Activated CD8-positive, alpha-beta memory T cell treated with anti-CD3 and anti-CD28 coated beads, Interleukin-2, amount 10 ng/mL, durations not matched to agents 7 days and 5 days (primary cell): ENCODE measurements around the gene NRL. TPM values are rescaled to one million over a fixed set of nuclear protein-coding genes. Genes with fewer than 3 reads are reported as not detected.

Experiments
- ATAC-seq: fragments of 150-1000 bp; cut with Tn5 transposase; one replicate; pipeline ENCODE4 v1.10.0; 2021; ENCODE audit warnings: moderate library complexity
- CTCF ChIA-PET: fragments of 350-600 bp; sonication (Branson Sonifier 250); formaldehyde crosslinking; loops from one replicate; lab custom pipeline; 2021; ENCODE audit warnings: antibody characterized with exemption; lab: Charles Lee
- DNase-seq: peaks from one replicate; pipeline ENCODE4 v3.0.0-alpha.2; 2020
- H3K27ac Mint-ChIP-seq: one replicate; pipeline ENCODE4 v1.8.0; 2021; ENCODE audit warnings: mild to moderate bottlenecking, mixed read lengths
- H3K27me3 Mint-ChIP-seq: one replicate; pipeline ENCODE4 v1.8.0; 2021; ENCODE audit warnings: mixed read lengths
- H3K36me3 Mint-ChIP-seq: one replicate; pipeline ENCODE4 v1.8.0; 2021; ENCODE audit warnings: mild to moderate bottlenecking, mixed read lengths
- H3K4me1 Mint-ChIP-seq: one replicate; pipeline ENCODE4 v1.8.0; 2021; ENCODE audit warnings: mixed read lengths
- H3K4me3 Mint-ChIP-seq: one replicate; pipeline ENCODE4 v1.8.0; 2021; ENCODE audit warnings: mild to moderate bottlenecking, moderate library complexity, mixed read lengths
- H3K9me3 Mint-ChIP-seq: one replicate; pipeline ENCODE4 v1.8.0; 2022; ENCODE audit warnings: low read depth, mixed read lengths
- total RNA-seq, 2 experiments: library from RNA; stranded (reverse); gene quantifications; one replicate each; pipeline ENCODE4 v1.2.3, GENCODE V29; 2021

The NRL gene
- total RNA-seq, 2 experiments from 2014 or later, result 2.6 to 3.2 TPM

DNA sequence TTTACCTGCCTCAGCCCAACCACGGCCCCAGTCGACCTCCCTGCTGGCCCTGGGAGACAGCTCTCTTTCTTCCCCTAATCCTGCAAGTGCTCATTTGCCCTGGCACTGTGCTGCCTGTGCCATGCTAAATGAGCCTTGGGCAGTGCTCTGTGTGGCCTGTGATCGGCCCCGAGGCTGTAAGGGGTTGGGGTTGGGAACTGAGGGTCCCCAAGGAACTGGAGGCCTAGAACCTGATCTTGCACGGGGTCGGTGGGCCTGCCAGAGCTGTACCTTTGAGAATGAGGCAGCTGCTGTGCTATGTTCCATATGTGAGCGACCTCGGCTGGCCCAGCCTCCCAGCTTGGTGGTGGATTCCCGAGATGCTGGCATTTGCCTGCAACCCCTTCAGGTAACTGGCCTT is 35.3 kb upstream of the NRL start:
- Mint-ChIP-seq H3K36me3 (peaks cover 68% of the 10 kb centered on the region), H3K4me1 (peaks cover 43% of the 10 kb centered on the region), H3K4me3 (no peak overlapping the region), H3K27ac (no peak overlapping the region), H3K27me3 (no peaks in the 10 kb centered on the region), H3K9me3 (no peaks in the 10 kb centered on the region)
- ATAC-seq (no peak), DNase-seq (no peak)
- CTCF ChIA-PET, result interaction anchor here (2.0 to 7.4 kb wide), 2 partner anchors 9 to 11 kb away, joined by 7 to 99 read pairs; partner anchors contain the start of genes EMC9 and IRF9

DNA sequence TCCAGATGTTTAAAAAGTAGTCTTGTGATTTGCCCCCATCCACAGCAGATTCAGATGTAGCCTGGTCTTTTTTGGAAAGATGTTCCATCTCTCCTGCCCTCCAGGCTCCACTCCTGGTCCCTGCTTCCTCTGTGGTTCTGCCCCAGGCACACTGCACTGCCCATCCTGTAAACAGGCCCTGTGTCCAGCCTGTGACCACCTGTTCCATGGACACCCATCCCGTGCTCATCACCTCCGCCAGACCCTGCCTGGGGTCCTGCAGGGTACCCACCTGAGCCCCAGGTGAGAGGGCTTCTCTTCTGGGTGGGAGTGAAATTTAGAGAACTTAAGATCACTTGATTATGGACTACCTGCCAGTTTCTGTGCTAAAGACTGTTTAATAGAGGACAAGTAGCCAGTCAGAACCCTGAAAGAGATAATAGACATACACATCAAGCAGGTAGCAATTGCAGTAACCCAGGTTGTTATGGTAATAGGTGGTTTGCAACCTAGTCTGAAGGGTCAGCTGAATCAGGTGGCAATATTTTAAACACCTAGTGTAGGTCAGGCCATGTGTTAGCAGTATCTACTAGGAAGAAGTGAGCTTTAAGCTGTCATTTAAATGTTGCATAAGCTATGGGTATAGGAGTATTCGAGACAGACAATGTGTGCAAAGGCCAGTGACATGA is 34.7 kb upstream of the NRL start:
- DNase-seq, result no peak
- Mint-ChIP-seq H3K4me3 (peak overlapping the region; percentile 3), H3K4me1 (peaks cover 47% of the 10 kb centered on the region), H3K36me3 (peaks cover 67% of the 10 kb centered on the region), H3K27me3 (no peaks in the 10 kb centered on the region), H3K9me3 (no peaks in the 10 kb centered on the region), H3K27ac (peak overlapping the region; percentile 15)
- CTCF ChIA-PET, result interaction anchor here (1.3 to 7.4 kb wide), 4 partner anchors 8 to 41 kb away, joined by 3 to 99 read pairs (median 20); partner anchors contain the start of genes EMC9, IRF9 and PSME1
- no peak for ATAC-seq

GRCh38 chr14:24147761-24148428 is 33.1 kb upstream of the NRL start:
- DNase-seq (no peak), ATAC-seq (no peak)
- Mint-ChIP-seq H3K36me3 (peaks cover 75% of the 10 kb centered on the region), H3K9me3 (no peaks in the 10 kb centered on the region), H3K4me3 (peak overlapping the region; percentile 94), H3K27me3 (no peaks in the 10 kb centered on the region), H3K27ac (peak overlapping the region; percentile 86), H3K4me1 (peaks cover 62% of the 10 kb centered on the region)
- CTCF ChIA-PET, result interaction anchor here (0.7 to 7.4 kb wide), 8 partner anchors 8 to 57 kb away, joined by 3 to 99 read pairs (median 6); partner anchors contain the start of genes DCAF11, IRF9, NRL and PSME1

DNA sequence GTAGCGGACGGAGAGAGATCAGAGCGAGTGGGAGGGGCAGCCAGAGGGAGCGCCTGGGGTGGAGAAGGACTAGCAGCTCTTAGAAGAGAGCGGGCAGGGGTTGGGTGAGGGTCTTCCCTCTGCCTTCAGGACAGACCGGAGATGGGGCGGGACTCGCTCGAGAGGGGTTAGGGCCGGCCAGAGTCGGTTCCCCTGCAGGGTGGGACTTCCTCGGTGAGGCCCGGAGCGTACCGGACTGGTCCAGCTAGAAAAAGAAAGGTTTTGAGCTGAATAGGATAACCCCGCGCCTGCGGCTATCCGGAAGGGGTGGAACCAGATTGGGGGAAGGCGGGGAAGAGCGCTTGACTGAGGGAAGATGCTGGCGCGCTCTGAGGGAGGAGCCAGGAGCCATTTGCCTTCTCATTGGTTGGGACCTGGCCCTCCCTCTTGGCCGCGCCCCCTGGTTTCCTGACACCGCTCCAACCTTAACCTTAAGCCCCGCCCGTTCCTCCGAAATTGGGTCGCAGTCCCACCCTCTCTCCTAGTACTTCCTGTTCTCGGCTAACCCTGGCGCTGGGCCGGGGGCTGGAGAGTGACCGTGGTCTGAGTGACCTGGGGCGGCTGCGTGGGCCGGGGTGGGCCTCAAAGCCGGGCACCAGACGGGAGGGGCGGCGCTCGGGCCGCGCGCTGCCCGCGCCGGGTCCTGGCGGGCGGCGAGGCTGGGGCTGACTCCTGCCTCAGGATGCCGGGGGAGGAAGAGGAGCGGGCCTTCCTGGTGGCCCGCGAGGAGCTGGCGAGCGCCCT is 32.4 kb upstream of the NRL start, which contains the start of gene RNF31:
TSS of gene RNF31 (plus strand) at position 521 of the 783 bp plus-strand sequence. CDS start at position 722, 201 bp downstream.
- no peaks in the 10 kb centered on the region for H3K27me3 Mint-ChIP-seq
- DNase-seq, result peak; percentile 99
- CTCF ChIA-PET, result interaction anchor here (0.7 to 7.4 kb wide), 11 partner anchors 9 to 95 kb away, joined by 3 to 99 read pairs (median 5); partner anchors contain the start of genes DCAF11, IRF9, NRL and PSME1
- no peaks in the 10 kb centered on the region for H3K9me3 Mint-ChIP-seq
- peak; percentile 88 for ATAC-seq
- peak within 1 kb of the TSS; percentile 99 for H3K27ac Mint-ChIP-seq
- H3K4me3 Mint-ChIP-seq, result peak within 1 kb of the TSS; percentile 94
- peaks cover 67% of the 10 kb centered on the region for H3K4me1 Mint-ChIP-seq
- H3K36me3 Mint-ChIP-seq, result peaks cover 75% of the 10 kb centered on the region

GRCh38 chr14:24146453-24146977 is 31.8 kb upstream of the NRL start, which contains the start of gene PSME2:
Gene PSME2 (minus strand): TSS chr14:24146610. CDS start chr14:24146581, 29 bp downstream.
- H3K27me3 Mint-ChIP-seq, result no peaks in the 10 kb centered on the region
- peak within 1 kb of the TSS; percentile 99 for H3K27ac Mint-ChIP-seq
- CTCF ChIA-PET, result interaction anchor here (1.2 to 7.4 kb wide), 10 partner anchors 10 to 164 kb away, joined by 3 to 99 read pairs (median 6); partner anchors contain the start of genes DCAF11, IRF9, LTB4R and NRL
- H3K9me3 Mint-ChIP-seq, result no peaks in the 10 kb centered on the region
- DNase-seq (peak; percentile 97), ATAC-seq (peak; percentile 71)
- peak within 1 kb of the TSS; percentile 94 for H3K4me3 Mint-ChIP-seq
- H3K36me3 Mint-ChIP-seq, result peaks cover 74% of the 10 kb centered on the region
- peaks cover 72% of the 10 kb centered on the region for H3K4me1 Mint-ChIP-seq

- Mint-ChIP-seq H3K4me3 (peak overlapping the region; percentile 94), H3K4me1 (peaks cover 69% of the 10 kb centered on the region), H3K27ac (peak overlapping the region; percentile 99), H3K9me3 (no peaks in the 10 kb centered on the region), H3K27me3 (no peaks in the 10 kb centered on the region), H3K36me3 (peaks cover 70% of the 10 kb centered on the region)
- CTCF ChIA-PET, result interaction anchor here (0.5 to 7.4 kb wide), 10 partner anchors 9 to 165 kb away, joined by 3 to 99 read pairs (median 5); partner anchors contain the start of genes IRF9, LTB4R, PSME1 and TINF2
- ATAC-seq, result no peak
- no peak for DNase-seq
Measured at GRCh38 chr14:24145690-24146452, 31.1 kb upstream of the NRL start.

DNA sequence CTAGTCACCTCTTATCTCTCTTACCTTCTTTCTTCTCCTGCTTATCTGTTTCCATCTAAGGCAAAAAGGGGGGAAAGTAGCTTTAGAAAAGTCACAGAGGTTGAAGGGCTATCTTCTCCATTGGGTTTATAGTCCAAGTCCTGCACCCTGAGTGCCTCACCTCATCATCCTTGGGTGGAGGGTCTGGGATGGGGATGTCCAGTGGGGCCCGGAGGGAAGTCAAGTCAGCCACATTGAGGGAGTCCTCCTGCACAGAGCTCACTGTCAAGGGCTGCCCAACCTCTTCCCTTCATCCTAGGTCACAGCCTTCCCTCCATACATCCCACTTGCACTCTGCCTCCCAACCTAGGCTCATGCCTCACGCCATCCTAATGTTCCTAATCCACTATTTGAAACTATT is 30.5 kb upstream of the NRL start:
- peak overlapping the region; percentile 99 for H3K27ac Mint-ChIP-seq
- peaks cover 70% of the 10 kb centered on the region for H3K36me3 Mint-ChIP-seq
- H3K4me1 Mint-ChIP-seq, result peaks cover 63% of the 10 kb centered on the region
- CTCF ChIA-PET, result interaction anchor here (0.5 to 7.4 kb wide), 4 partner anchors 8 to 166 kb away, joined by 3 to 99 read pairs (median 18); partner anchors contain the start of genes IRF9, LTB4R and PSME1
- no peak for ATAC-seq
- H3K27me3 Mint-ChIP-seq, result no peaks in the 10 kb centered on the region
- no peak for DNase-seq
- no peaks in the 10 kb centered on the region for H3K9me3 Mint-ChIP-seq
- peak overlapping the region; percentile 94 for H3K4me3 Mint-ChIP-seq

DNA sequence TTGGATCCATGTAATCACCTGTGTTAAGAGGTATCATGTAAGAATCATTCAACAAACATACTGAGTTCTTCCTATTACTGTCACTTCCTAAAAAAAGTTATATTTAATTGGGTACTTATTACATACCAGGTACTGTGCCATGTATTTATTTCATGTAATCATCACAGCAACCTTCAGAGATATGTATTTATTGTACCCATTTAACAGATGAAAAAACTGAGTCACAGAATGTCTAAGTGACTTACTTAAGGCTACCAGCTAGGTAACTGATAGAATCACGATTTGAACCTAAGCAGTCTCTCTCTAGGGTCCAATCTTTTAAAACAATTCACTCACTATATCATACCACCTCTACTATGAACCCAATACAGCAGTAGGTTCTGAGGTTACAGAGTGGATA is 29.7 kb upstream of the NRL start:
- Mint-ChIP-seq H3K4me1 (peaks cover 61% of the 10 kb centered on the region), H3K36me3 (peaks cover 69% of the 10 kb centered on the region), H3K27ac (peak overlapping the region; percentile 64), H3K9me3 (no peaks in the 10 kb centered on the region), H3K4me3 (peak overlapping the region; percentile 94), H3K27me3 (no peaks in the 10 kb centered on the region)
- CTCF ChIA-PET, result interaction anchor here (2.4 kb wide), 1 partner anchor 17 kb away, joined by 10 read pairs; the partner anchor contains the start of gene IRF9
- no peak for DNase-seq
- ATAC-seq, result no peak

GRCh38 chr14:24143511-24143910 is 28.8 kb upstream of the NRL start:
- H3K27me3 Mint-ChIP-seq, result no peaks in the 10 kb centered on the region
- peaks cover 61% of the 10 kb centered on the region for H3K4me1 Mint-ChIP-seq
- peaks cover 69% of the 10 kb centered on the region for H3K36me3 Mint-ChIP-seq
- CTCF ChIA-PET, result interaction anchor here (2.4 kb wide), 1 partner anchor 18 kb away, joined by 10 read pairs; the partner anchor contains the start of gene IRF9
- H3K9me3 Mint-ChIP-seq, result no peaks in the 10 kb centered on the region
- DNase-seq (no peak), ATAC-seq (no peak)
- no peak overlapping the region for H3K4me3 Mint-ChIP-seq
- H3K27ac Mint-ChIP-seq, result peak overlapping the region; percentile 45

DNA sequence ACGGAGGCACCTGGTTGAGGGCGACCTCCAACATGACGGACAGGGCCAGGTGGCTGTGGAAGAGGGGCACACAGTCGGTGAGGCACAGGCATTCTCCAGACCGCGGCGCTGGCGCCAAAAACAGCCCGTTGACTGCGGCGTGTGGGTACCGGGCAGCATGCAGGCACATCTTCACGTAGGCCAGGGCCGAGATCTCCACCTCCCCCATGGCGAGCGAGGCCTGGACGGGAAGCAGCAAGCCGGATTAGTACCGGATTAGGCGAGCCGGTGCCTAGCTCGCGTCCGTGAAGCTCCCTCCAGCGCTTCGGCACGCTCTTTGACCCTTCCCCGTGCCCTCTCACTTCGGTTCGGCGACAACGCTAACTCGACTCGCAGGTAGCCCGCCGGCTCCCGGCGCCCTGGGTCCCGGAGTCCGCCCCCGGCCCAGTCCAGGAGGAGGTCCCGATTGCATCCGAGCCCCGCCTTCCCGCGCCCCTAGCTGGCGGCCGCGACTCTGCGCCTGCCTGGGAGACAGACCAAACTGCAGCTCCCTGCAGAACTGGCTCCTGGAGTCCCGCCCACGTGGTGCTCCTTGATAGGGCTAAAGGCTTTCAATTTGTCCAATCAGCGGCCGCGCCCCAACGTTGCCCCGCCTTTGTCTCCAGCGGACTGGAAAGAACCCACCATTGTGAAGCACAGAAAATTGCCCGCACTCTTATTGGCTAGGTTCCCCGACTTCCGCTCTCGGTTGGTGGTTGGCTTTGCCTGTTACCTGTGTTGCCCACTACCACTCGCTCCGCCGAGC is 26.5 kb upstream of the NRL start, which contains the start of gene EMC9:
TSS of gene EMC9 (minus strand) at position 495 of the 784 bp plus-strand sequence. CDS start at position 208, 287 bp downstream.
- Mint-ChIP-seq H3K4me1 (peaks cover 74% of the 10 kb centered on the region), H3K9me3 (no peaks in the 10 kb centered on the region), H3K4me3 (peak within 1 kb of the TSS; percentile 98), H3K36me3 (peaks cover 78% of the 10 kb centered on the region), H3K27ac (peak within 1 kb of the TSS; percentile 91), H3K27me3 (no peaks in the 10 kb centered on the region)
- CTCF ChIA-PET, result interaction anchor here (0.6 to 7.3 kb wide), 16 partner anchors 9 to 188 kb away, joined by 3 to 69 read pairs (median 3); partner anchors contain the start of genes CIDEB, DHRS4, IRF9 and PCK2
- DNase-seq, result peak; percentile 100
- peak; percentile 91 for ATAC-seq
